Peyer's patch (tissue), 4 donors: ENCODE measurements around the gene TUBGCP3.

Experiments
- POLR2A ChIP-seq, 2 donors: fragments of 450-650 bp; IDR thresholded peaks; one replicate each; pipeline ENCODE4 v1.5.1; 2017; ENCODE audit warnings: antibody characterized with exemption in 2 of 2, mild to moderate bottlenecking in 2 of 2, moderate library complexity in 2 of 2
- TF ChIP-seq, protein P1 (sequence below), 6 experiments: fragments of 450-650 bp in 4 of 6; fragments of 200-600 bp in 2 of 6; sonication (generic) in 1 of 6; IDR thresholded peaks; one replicate each; pipeline ENCODE4 v1.5.1; 2017 to 2019; ENCODE audit warnings: antibody characterized with exemption in 6 of 6, mild to moderate bottlenecking in 3 of 6, moderate library complexity in 1 of 6

GRCh38 chr13:112545856-112546255 lies 42.1 kb downstream of the TUBGCP3 start:
- TF ChIP-seq, protein P1, sequence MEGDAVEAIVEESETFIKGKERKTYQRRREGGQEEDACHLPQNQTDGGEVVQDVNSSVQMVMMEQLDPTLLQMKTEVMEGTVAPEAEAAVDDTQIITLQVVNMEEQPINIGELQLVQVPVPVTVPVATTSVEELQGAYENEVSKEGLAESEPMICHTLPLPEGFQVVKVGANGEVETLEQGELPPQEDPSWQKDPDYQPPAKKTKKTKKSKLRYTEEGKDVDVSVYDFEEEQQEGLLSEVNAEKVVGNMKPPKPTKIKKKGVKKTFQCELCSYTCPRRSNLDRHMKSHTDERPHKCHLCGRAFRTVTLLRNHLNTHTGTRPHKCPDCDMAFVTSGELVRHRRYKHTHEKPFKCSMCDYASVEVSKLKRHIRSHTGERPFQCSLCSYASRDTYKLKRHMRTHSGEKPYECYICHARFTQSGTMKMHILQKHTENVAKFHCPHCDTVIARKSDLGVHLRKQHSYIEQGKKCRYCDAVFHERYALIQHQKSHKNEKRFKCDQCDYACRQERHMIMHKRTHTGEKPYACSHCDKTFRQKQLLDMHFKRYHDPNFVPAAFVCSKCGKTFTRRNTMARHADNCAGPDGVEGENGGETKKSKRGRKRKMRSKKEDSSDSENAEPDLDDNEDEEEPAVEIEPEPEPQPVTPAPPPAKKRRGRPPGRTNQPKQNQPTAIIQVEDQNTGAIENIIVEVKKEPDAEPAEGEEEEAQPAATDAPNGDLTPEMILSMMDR (IDR thresholded peaks at IDR 0.05) = no peak
- no peak for TF ChIP-seq POLR2A (IDR thresholded peaks at IDR 0.05)
